ENCODE data around the gene FAM171A1. TPM values are rescaled to one million over a fixed set of nuclear protein-coding genes. Genes with fewer than 3 reads are reported as not detected.
"Not testable (repeated sequence)": the region's sequence is repeated elsewhere in the genome, so short reads cannot be mapped to it uniquely, and the experiment has no call there.

Gene FAM171A1
- total and polyA plus RNA-seq, 7 donors, result 4.3 to 29.0 (median 7.2) TPM

DNA sequence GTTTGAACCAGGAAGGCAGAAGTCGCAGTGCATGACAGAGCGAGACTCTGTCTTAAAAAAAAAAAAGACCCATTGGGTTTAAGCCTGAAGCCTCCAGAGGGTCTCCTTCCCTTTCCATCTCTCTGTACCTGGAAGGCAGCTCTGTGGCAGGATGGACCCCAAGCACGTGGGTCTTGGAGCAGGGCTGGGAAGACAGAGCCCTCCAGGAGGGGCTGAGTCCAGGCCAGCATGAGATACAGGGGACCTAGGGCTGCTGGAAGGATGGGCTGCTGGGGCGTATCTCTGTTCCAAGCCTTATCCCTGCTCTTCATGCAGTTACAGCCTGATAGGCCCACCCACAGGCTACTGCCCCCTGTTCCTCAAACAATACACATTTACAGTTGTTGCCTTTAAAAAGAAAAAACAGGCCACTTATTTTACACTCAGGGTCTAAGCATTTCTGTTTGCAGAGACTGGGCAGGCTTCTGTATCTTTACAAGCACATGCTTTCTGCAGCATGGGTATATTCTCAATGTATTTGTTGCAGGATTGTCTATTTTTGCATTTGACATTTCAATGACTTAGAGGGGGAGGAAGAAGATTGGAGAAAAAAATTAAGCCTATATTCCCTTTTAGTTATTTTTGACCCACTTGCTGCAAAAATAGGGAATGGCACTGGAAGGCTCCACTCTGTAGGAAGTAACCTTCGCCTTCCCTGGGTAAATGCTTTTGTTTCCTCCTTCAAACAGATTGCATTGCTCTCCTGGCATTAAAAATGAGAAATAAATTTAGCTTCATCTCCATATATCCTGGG lies 60.1 kb downstream of the FAM171A1 start:
- Histone ChIP-seq H3K27ac (no peak overlapping the region), H3K9me3 (no peaks in the 10 kb centered on the region), H3K36me3 (no peaks in the 10 kb centered on the region), H3K4me1 (peaks cover 0 to 30% (median 18%) of the 10 kb centered on the region in 4 donors), H3K4me3 (no peak overlapping the region), H3K27me3 (no peaks in the 10 kb centered on the region)
- intact Hi-C loops (cut with DNase I), result no loop called here
- 90% methylated on average over 5 of the region's 5 CpGs for WGBS, 2 donors
- no peak for DNase-seq
- TF ChIP-seq POLR2A (IDR thresholded peaks at IDR 0.05), result no peak
- TF ChIP-seq, protein P1, sequence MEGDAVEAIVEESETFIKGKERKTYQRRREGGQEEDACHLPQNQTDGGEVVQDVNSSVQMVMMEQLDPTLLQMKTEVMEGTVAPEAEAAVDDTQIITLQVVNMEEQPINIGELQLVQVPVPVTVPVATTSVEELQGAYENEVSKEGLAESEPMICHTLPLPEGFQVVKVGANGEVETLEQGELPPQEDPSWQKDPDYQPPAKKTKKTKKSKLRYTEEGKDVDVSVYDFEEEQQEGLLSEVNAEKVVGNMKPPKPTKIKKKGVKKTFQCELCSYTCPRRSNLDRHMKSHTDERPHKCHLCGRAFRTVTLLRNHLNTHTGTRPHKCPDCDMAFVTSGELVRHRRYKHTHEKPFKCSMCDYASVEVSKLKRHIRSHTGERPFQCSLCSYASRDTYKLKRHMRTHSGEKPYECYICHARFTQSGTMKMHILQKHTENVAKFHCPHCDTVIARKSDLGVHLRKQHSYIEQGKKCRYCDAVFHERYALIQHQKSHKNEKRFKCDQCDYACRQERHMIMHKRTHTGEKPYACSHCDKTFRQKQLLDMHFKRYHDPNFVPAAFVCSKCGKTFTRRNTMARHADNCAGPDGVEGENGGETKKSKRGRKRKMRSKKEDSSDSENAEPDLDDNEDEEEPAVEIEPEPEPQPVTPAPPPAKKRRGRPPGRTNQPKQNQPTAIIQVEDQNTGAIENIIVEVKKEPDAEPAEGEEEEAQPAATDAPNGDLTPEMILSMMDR (IDR thresholded peaks at IDR 0.05), result no peak
- no peak for TF ChIP-seq EP300 (IDR thresholded peaks at IDR 0.05)
- TF ChIP-seq POLR2AphosphoS5 (IDR thresholded peaks at IDR 0.05), result no peak

DNA sequence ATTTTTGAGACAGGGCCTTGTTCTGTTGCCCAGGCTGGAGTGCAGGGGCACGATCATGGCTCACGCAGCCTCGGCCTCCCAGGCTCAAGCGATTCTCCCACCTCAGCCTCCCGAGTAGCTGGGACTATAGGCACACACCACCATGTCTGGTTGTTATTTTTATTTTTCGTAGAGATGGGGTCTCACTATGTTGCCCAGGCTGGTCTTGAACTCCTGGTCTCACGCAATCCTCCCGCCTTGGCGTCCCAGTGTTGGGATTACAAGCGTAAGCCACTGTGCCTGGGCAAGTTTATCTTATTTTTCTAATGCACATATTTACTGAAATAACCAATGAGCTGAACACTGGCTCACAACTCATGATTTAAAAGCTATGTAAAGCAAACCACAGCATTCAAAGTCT lies 61.9 kb downstream of the FAM171A1 start:
- H3K27ac ChIP-seq, result no peak overlapping the region
- TF ChIP-seq EP300 (IDR thresholded peaks at IDR 0.05) (no peak), POLR2AphosphoS5 (IDR thresholded peaks at IDR 0.05) (no peak), POLR2A (IDR thresholded peaks at IDR 0.05) (no peak)
- H3K36me3 ChIP-seq, result no peaks in the 10 kb centered on the region
- DNase-seq, result no peak
- H3K9me3 ChIP-seq, result no peaks in the 10 kb centered on the region
- H3K4me3 ChIP-seq, result no peak overlapping the region
- intact Hi-C loops (cut with DNase I), result no loop called here
- peaks cover 0 to 28% (median 18%) of the 10 kb centered on the region in 4 donors for H3K4me1 ChIP-seq
- 96 to 97% methylated on average over 10 of the region's 10 CpGs for WGBS, 2 donors
- H3K27me3 ChIP-seq, result no peaks in the 10 kb centered on the region

GRCh38 chr10:15306735-15307280 lies 64.3 kb downstream of the FAM171A1 start:
- no peak for DNase-seq
- Histone ChIP-seq H3K4me1 (peaks cover 0 to 3% (median under 1%) of the 10 kb centered on the region in 4 donors), H3K36me3 (no peaks in the 10 kb centered on the region), H3K27me3 (no peaks in the 10 kb centered on the region), H3K4me3 (no peak overlapping the region), H3K9me3 (no peaks in the 10 kb centered on the region), H3K27ac (no peak overlapping the region)
- intact Hi-C loops (cut with DNase I), result no loop called here
- WGBS, 2 donors, result 94 to 96% methylated on average over 8 of the region's 8 CpGs
- no peak for TF ChIP-seq EP300 (IDR thresholded peaks at IDR 0.05)
- TF ChIP-seq POLR2A (IDR thresholded peaks at IDR 0.05), result no peak
- TF ChIP-seq, protein P1 (IDR thresholded peaks at IDR 0.05), result no peak
- no peak for TF ChIP-seq POLR2AphosphoS5 (IDR thresholded peaks at IDR 0.05)

DNA sequence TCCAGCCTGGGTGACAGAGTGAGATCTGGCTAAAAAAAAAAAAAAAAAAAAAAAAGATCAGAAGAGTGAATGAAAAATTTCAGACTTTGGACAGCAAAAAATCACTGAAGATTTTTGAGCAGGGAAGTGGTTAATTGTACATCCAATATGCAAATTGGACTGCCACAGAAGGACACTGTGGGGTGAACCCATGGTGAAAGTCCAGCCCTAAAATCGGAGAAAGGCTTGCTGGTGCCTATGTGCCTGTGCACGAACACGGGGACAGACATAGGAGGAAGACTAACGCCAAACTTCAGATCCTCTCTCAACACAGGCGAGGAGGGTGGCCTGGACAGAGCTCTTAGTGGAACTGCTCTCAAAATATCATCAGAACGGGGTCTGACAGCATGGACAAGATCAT lies 65.5 kb downstream of the FAM171A1 start:
- intact Hi-C loops (cut with DNase I), result no loop called here
- WGBS, 2 donors, result 80 to 89% methylated on average over 6 of the region's 6 CpGs
- Histone ChIP-seq H3K9me3 (no peaks in the 10 kb centered on the region), H3K36me3 (no peaks in the 10 kb centered on the region), H3K4me1 (no peaks in the 10 kb centered on the region), H3K4me3 (no peak overlapping the region), H3K27me3 (no peaks in the 10 kb centered on the region), H3K27ac (no peak overlapping the region)
- no peak for DNase-seq
- TF ChIP-seq POLR2A (IDR thresholded peaks at IDR 0.05) (no peak), EP300 (IDR thresholded peaks at IDR 0.05) (no peak), POLR2AphosphoS5 (IDR thresholded peaks at IDR 0.05) (no peak)
- TF ChIP-seq, protein P1 (IDR thresholded peaks at IDR 0.05), result no peak

DNA sequence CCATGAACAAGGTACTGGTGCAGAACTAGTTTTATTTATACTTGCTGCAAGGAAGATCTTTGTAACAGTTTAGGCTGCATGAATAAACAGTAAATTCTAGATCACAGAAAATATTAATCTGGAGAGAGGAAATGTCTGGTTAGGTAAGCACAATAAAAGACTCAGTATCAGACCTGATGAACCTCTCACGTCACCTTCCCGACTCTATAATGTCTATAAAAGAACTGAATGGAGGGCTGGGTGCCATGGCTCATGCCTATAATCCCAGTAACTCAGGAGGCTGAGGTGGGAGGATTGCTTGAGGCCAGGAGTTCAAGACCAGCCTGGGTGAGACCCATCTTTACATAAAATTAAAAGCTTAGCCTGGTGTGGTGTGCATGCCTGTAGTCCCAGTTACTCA lies 65.9 kb downstream of the FAM171A1 start:
- 29 to 75% methylated on average over 2 of the region's 2 CpGs for WGBS, 2 donors
- Histone ChIP-seq H3K27ac (no peak overlapping the region), H3K4me1 (no peaks in the 10 kb centered on the region), H3K9me3 (no peaks in the 10 kb centered on the region), H3K4me3 (no peak overlapping the region), H3K36me3 (no peaks in the 10 kb centered on the region), H3K27me3 (no peaks in the 10 kb centered on the region)
- intact Hi-C loops (cut with DNase I), result no loop called here
- no peak for DNase-seq
- TF ChIP-seq, protein P1 (IDR thresholded peaks at IDR 0.05), result no peak
- no peak for TF ChIP-seq POLR2A (IDR thresholded peaks at IDR 0.05)

DNA sequence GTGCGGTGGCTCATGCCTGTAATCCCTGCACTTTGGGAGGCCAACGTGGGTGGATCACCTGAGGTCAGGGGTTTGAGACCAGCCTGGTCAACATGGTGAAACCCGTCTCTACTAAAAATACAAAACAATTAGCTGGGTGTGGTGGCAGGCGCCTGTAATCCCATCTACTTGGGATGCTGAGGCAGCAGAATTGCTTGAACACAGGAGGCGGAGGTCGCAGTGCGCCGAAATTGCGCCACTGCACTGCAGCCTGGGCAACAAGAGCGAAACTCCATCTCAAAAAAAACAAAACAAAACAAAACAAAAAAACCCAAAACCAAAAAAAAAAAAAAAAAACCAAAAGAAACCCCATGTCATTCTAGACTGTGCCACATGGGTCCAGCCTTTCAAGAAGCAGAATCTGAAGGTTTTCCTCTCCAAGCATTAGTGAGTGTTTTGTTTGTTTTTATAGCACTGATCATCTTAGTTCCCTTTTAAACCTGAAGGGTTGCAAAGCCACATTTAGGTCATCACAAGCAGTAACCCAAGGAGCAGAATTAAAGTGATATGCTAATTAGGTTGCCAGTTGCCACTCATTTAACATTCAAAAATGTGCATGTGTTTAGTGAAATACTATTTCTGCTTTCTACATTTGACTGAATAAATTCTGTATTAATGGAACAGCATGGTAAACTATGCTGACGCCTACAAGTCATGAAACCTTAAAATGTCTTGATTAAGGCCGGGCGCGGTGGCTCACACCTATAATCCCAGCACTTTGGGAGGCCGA lies 68.7 kb downstream of the FAM171A1 start:
- H3K4me1 ChIP-seq; H3K27me3 ChIP-seq; H3K4me3 ChIP-seq; H3K27ac ChIP-seq; intact Hi-C loops (cut with DNase I); H3K36me3 ChIP-seq; H3K9me3 ChIP-seq; DNase-seq: not testable (repeated sequence)
- WGBS, 2 donors, result 95 to 96% methylated on average over 15 of the region's 15 CpGs
